ENCODE data around the gene KRTAP9-7. TPM values are rescaled to one million over a fixed set of nuclear protein-coding genes. Genes with fewer than 3 reads are reported as not detected.

Gene KRTAP9-7
- total and polyA plus RNA-seq, 2 experiments from 2014 or later: not detected

DNA sequence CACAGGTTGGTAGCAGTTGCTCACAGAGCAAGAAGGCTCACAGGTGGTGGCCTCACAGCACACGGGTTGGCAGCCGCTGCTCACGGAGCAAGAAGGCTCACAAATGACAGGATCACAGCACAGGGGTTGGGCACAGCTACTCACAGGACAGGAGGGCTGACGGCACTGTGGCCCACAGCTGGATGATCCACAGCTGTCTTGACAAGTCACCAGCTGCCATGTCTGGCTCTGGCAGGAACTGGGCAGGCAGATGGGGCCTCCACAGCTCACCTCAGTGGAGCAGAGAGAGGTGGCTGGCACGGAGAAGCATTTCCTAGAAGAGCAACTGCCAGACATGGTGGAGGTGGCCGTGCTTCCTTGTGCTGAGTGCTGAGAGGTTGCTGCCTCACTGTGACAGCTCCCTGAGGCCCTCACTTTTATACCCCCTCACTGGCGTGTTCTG is 33.4 kb downstream of the KRTAP9-7 start, which contains the start of gene KRTAP16-1 (continued):
- TF ChIP-seq ETS1 (IDR thresholded peaks at IDR 0.05): no peak
- no peak for TF ChIP-seq NANOG (IDR thresholded peaks at IDR 0.05; ENCODE audit: borderline replicate concordance)
- no peak for TF ChIP-seq ZNF331 (CRISPR knock-in tag; IDR thresholded peaks at IDR 0.05; ENCODE audit: low read depth)
- no peak for TF ChIP-seq STAT1 (IDR thresholded peaks at IDR 0.05; ENCODE audit: unreplicated experiment)
- TF ChIP-seq EZH2 (IDR thresholded peaks at IDR 0.05; ENCODE audit: low read depth, unreplicated experiment): no peak
- TF ChIP-seq JUNB (IDR thresholded peaks at IDR 0.05; ENCODE audit: unreplicated experiment): no peak

- no peak for ATAC-seq
- no peaks in the 10 kb centered on the region for H3K27me3 ChIP-seq (ENCODE audit: insufficient read depth)
- Mint-ChIP-seq H3K4me1 (no peaks in the 10 kb centered on the region; the same call in 2 of the 3 replicates), H3K36me3 (ENCODE audit: low read depth) (no peaks in the 10 kb centered on the region), H3K9me3 (peaks cover 2% of the 10 kb centered on the region; the same call in 1 of the 3 replicates), H3K27me3 (ENCODE audit: insufficient read depth, low read depth, poor library complexity) (peaks cover 7% of the 10 kb centered on the region), H3K27ac (no peak overlapping the region), H3K4me3 (no peak overlapping the region)
- H3K27ac ChIP-seq (ENCODE audit: low read depth): no peak overlapping the region
- no peaks in the 10 kb centered on the region for H3K36me3 ChIP-seq (ENCODE audit: insufficient read depth)
- TF ChIP-seq ZNF331 (CRISPR knock-in tag; IDR thresholded peaks at IDR 0.05; ENCODE audit: low read depth): no peak
- no peak for TF ChIP-seq ETS1 (IDR thresholded peaks at IDR 0.05)
- TF ChIP-seq EZH2phosphoT487 (IDR thresholded peaks at IDR 0.05; ENCODE audit: unreplicated experiment): no peak
- no peak for TF ChIP-seq STAT1 (IDR thresholded peaks at IDR 0.05; ENCODE audit: unreplicated experiment)
- TF ChIP-seq REST (IDR thresholded peaks at IDR 0.05; ENCODE audit: unreplicated experiment): no peak
- no peak overlapping the region for H2AFZ ChIP-seq
- H3K4me3 ChIP-seq: no peak overlapping the region
- H4K20me1 ChIP-seq (replicated peaks; ENCODE audit: insufficient read depth): no peaks in the 10 kb centered on the region
- H3K9me2 ChIP-seq (ENCODE audit: insufficient read depth): no peaks in the 10 kb centered on the region
- no peaks in the 10 kb centered on the region for H3K79me2 ChIP-seq (replicated peaks; ENCODE audit: insufficient read depth)
- H3K4me1 ChIP-seq (ENCODE audit: insufficient read depth): no peaks in the 10 kb centered on the region
- no peak for DNase-seq (ENCODE audit: low spot score)
- H3F3A ChIP-seq (replicated peaks; ENCODE audit: low read depth): no peaks in the 10 kb centered on the region
- no peak overlapping the region for H3K4me2 ChIP-seq
Observed at GRCh38 chr17:41311111-41311510, 35.6 kb downstream of the KRTAP9-7 start.

Measured in GM23338 (cell line).